SU-DHL-6 (cell line): ENCODE measurements around the gene SLC25A29.

Experiments used
- H2AFZ ChIP-seq: fragments of 200-600 bp; sonication (generic); 2 replicates; pipeline ENCODE4 v1.6.1; 2014; ENCODE audit warnings: low read depth, mild to moderate bottlenecking, moderate library complexity, mixed read lengths, antibody characterized with exemption, low read length; ENCODE audit not compliant: severe bottlenecking
- H3F3A ChIP-seq: fragments of 200-600 bp; shearing (Covaris generic); 2 replicates; pipeline ENCODE4 v1.6.0; 2016; ENCODE audit warnings: antibody characterized with exemption, mild to moderate bottlenecking; ENCODE audit not compliant: insufficient read depth
- H3K27ac ChIP-seq: fragments of 200-600 bp; sonication (generic); 2 replicates; pipeline ENCODE4 v1.5.1; 2016; ENCODE audit warnings: low read depth, mild to moderate bottlenecking, low read length, moderate library complexity, mixed read lengths
- H3K27me3 ChIP-seq: fragments of 200-600 bp; sonication (generic), shearing (Covaris generic); 2 replicates; pipeline ENCODE4 v1.6.0; 2014; ENCODE audit warnings: mild to moderate bottlenecking, low read length
- H3K36me3 ChIP-seq: fragments of 200-600 bp; sonication (generic); 2 replicates; pipeline ENCODE4 v1.6.1; 2014; ENCODE audit warnings: mild to moderate bottlenecking, low read length, mixed read lengths
- H3K4me2 ChIP-seq: fragments of 300-600, 200-600 bp; shearing (Covaris generic), sonication (generic); 2 replicates; pipeline ENCODE4 v1.6.0; 2014; ENCODE audit warnings: low read length, low read depth, mild to moderate bottlenecking; ENCODE audit not compliant: poor library complexity, severe bottlenecking
- H3K4me3 ChIP-seq: fragments of 200-600 bp; sonication (generic); 2 replicates; pipeline ENCODE4 v1.5.1; 2014; ENCODE audit warnings: antibody characterized with exemption, low read length, mild to moderate bottlenecking, mixed read lengths; ENCODE audit not compliant: insufficient read depth, poor library complexity, severe bottlenecking
- H3K79me2 ChIP-seq: fragments of 200-600 bp; sonication (generic); 2 replicates; pipeline ENCODE4 v1.6.1; 2014; ENCODE audit warnings: mild to moderate bottlenecking, low read length, moderate library complexity; ENCODE audit not compliant: insufficient read depth
- H3K9ac ChIP-seq: fragments of 200-600 bp; sonication (generic); 2 replicates; pipeline ENCODE4 v1.7.0; 2014; ENCODE audit warnings: mild to moderate bottlenecking, low read length
- H3K9me2 ChIP-seq: fragments of 200-600 bp; sonication (generic); replicated peaks from 2 replicates; pipeline ENCODE4 v1.6.1; 2014; ENCODE audit warnings: low read length; ENCODE audit not compliant: insufficient read depth
- H3K9me3 ChIP-seq: fragments of 200-600 bp; sonication (generic); 2 replicates; pipeline ENCODE4 v1.6.1; 2014; ENCODE audit warnings: low read length, mixed read lengths; ENCODE audit not compliant: insufficient read depth
- H4K20me1 ChIP-seq: fragments of 200-600 bp; sonication (generic); 2 replicates; pipeline ENCODE4 v1.6.1; 2014; ENCODE audit warnings: low read depth, mild to moderate bottlenecking, antibody characterized with exemption, low read length, moderate library complexity, mixed read lengths
- CTCF ChIP-seq: fragments of 200-600 bp; sonication (generic); IDR thresholded peaks from one replicate; pipeline ENCODE4 v1.5.1; 2017; ENCODE audit warnings: antibody characterized with exemption, mild to moderate bottlenecking, low read length, moderate library complexity; ENCODE audit not compliant: insufficient read depth, poor library complexity, severe bottlenecking
- EZH2phosphoT487 ChIP-seq: fragments of 200-600 bp; sonication (generic), shearing (Covaris generic); conservative IDR thresholded peaks from 2 replicates; pipeline ENCODE4 v1.6.1; 2018; ENCODE audit warnings: mild to moderate bottlenecking, antibody characterized with exemption, low read length, moderate library complexity, mixed read lengths

The SLC25A29 gene

GRCh38 chr14:100334904-100335303 is 28.7 kb upstream of the SLC25A29 start:
- H3K27ac ChIP-seq, result no peak overlapping the region
- H3K79me2 ChIP-seq, result no peaks in the 10 kb centered on the region
- no peaks in the 10 kb centered on the region for H3K9me2 ChIP-seq
- no peak for TF ChIP-seq CTCF
- no peak for TF ChIP-seq EZH2phosphoT487
- no peaks in the 10 kb centered on the region for H3F3A ChIP-seq
- H3K36me3 ChIP-seq, result no peaks in the 10 kb centered on the region
- no peaks in the 10 kb centered on the region for H3K9me3 ChIP-seq
- H3K4me3 ChIP-seq, result no peak overlapping the region
- H3K4me2 ChIP-seq, result no peak overlapping the region
- no peak overlapping the region for H2AFZ ChIP-seq
- no peak overlapping the region for H3K9ac ChIP-seq
- H3K27me3 ChIP-seq, result no peaks in the 10 kb centered on the region
- no peaks in the 10 kb centered on the region for H4K20me1 ChIP-seq

GRCh38 chr14:100333827-100334226 is 27.6 kb upstream of the SLC25A29 start:
- H3F3A ChIP-seq, result no peaks in the 10 kb centered on the region
- H3K27ac ChIP-seq, result no peak overlapping the region
- H4K20me1 ChIP-seq, result no peaks in the 10 kb centered on the region
- TF ChIP-seq EZH2phosphoT487, result no peak
- TF ChIP-seq CTCF, result no peak
- H3K4me2 ChIP-seq, result no peak overlapping the region
- no peaks in the 10 kb centered on the region for H3K36me3 ChIP-seq
- H3K9ac ChIP-seq, result no peak overlapping the region
- no peaks in the 10 kb centered on the region for H3K79me2 ChIP-seq
- no peaks in the 10 kb centered on the region for H3K9me3 ChIP-seq
- H3K4me3 ChIP-seq, result no peak overlapping the region
- H3K27me3 ChIP-seq, result no peaks in the 10 kb centered on the region
- H2AFZ ChIP-seq, result no peak overlapping the region
- H3K9me2 ChIP-seq, result no peaks in the 10 kb centered on the region

- Histone ChIP-seq H3K9me3 (no peaks in the 10 kb centered on the region), H3F3A (no peaks in the 10 kb centered on the region), H3K9ac (no peak overlapping the region), H4K20me1 (no peaks in the 10 kb centered on the region), H3K27me3 (no peaks in the 10 kb centered on the region), H3K4me2 (no peak overlapping the region), H3K9me2 (no peaks in the 10 kb centered on the region), H3K4me3 (no peak overlapping the region), H2AFZ (no peak overlapping the region), H3K27ac (no peak overlapping the region), H3K79me2 (no peaks in the 10 kb centered on the region), H3K36me3 (no peaks in the 10 kb centered on the region)
- no peak for TF ChIP-seq CTCF
- TF ChIP-seq EZH2phosphoT487, result no peak
Observed at GRCh38 chr14:100333311-100333710, 27.1 kb upstream of the SLC25A29 start.

GRCh38 chr14:100332797-100333196 is 26.6 kb upstream of the SLC25A29 start:
- Histone ChIP-seq H3K9ac (no peak overlapping the region), H3K27ac (no peak overlapping the region), H3K4me3 (no peak overlapping the region), H3K9me2 (no peaks in the 10 kb centered on the region), H3F3A (no peaks in the 10 kb centered on the region), H4K20me1 (no peaks in the 10 kb centered on the region), H3K27me3 (no peaks in the 10 kb centered on the region), H3K4me2 (no peak overlapping the region), H3K36me3 (no peaks in the 10 kb centered on the region), H3K9me3 (no peaks in the 10 kb centered on the region), H3K79me2 (no peaks in the 10 kb centered on the region), H2AFZ (no peak overlapping the region)
- no peak for TF ChIP-seq EZH2phosphoT487
- no peak for TF ChIP-seq CTCF
